Ishikawa (cell line): Measurements from ENCODE around the gene NPC1L1.

Experiments
- CREB1 ChIP-seq: IDR thresholded peaks from 2 replicates; pipeline ENCODE4 v1.6.1; 2012; ENCODE audit warnings: low read depth
- EGR1 ChIP-seq: IDR thresholded peaks from 2 replicates; pipeline ENCODE4 v1.6.1; 2012
- EP300 ChIP-seq: IDR thresholded peaks from 2 replicates; pipeline ENCODE4 v1.6.1; 2012; ENCODE audit warnings: borderline replicate concordance
- FOXM1 ChIP-seq: IDR thresholded peaks from 2 replicates; pipeline ENCODE4 v1.6.1; 2012; ENCODE audit warnings: low read depth, borderline replicate concordance
- NFIC ChIP-seq: IDR thresholded peaks from 2 replicates; pipeline ENCODE4 v1.6.1; 2012
- TCF12 ChIP-seq: IDR thresholded peaks from 2 replicates; pipeline ENCODE4 v1.6.1; 2012; ENCODE audit warnings: low read depth
- TEAD4 ChIP-seq: IDR thresholded peaks from 2 replicates; pipeline ENCODE4 v1.6.1; 2012
- YY1 ChIP-seq: IDR thresholded peaks from 2 replicates; pipeline ENCODE4 v1.6.1; 2012; ENCODE audit warnings: low read depth
- ZBTB7A ChIP-seq: IDR thresholded peaks from 2 replicates; pipeline ENCODE4 v1.6.1; 2012; ENCODE audit warnings: low read depth
- TF ChIP-seq, protein P1 (sequence below): IDR thresholded peaks from 2 replicates; pipeline ENCODE4 v1.6.1; 2012; ENCODE audit warnings: low read depth, mild to moderate bottlenecking
- TF ChIP-seq, protein P2 (sequence below): IDR thresholded peaks from 2 replicates; pipeline ENCODE4 v1.6.1; 2012
- TF ChIP-seq, protein P3 (sequence below): IDR thresholded peaks from 2 replicates; pipeline ENCODE4 v1.6.1; 2012

NPC1L1 gene

DNA sequence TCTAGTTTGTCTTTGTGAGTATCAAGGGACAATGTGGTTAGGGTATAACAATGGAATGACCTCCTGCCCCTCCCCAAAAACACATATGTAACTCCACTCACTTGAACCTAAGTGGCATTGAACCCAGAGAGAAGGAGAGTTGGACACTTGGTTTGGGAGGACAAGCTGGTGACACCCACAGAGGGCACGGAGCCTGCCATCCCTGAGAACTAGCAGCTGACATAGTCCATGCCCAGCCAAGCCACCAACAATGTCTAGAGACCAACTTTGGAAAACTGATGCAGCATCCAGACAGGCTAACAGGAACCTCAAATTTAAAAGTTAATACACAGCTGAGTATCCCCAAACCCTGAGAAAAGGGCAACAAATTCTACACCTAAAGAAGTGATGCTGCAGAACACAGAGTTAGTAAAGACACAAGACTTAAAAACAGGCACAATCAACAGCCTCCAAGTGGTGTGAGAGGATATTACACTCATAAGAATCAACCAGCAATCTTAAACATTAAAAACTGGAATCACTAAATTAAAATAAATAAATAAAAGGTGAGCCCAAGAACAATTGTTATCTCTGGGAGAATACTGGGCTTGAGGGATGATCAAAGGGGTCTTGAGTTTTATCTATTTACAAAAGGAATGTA lies 77.8 kb downstream of the NPC1L1 start:
- TF ChIP-seq TEAD4 (no peak), YY1 (no peak), TCF12 (no peak), ZBTB7A (no peak), NFIC (no peak), FOXM1 (no peak), EP300 (no peak), CREB1 (no peak), EGR1 (no peak)
- TF ChIP-seq, protein P1, sequence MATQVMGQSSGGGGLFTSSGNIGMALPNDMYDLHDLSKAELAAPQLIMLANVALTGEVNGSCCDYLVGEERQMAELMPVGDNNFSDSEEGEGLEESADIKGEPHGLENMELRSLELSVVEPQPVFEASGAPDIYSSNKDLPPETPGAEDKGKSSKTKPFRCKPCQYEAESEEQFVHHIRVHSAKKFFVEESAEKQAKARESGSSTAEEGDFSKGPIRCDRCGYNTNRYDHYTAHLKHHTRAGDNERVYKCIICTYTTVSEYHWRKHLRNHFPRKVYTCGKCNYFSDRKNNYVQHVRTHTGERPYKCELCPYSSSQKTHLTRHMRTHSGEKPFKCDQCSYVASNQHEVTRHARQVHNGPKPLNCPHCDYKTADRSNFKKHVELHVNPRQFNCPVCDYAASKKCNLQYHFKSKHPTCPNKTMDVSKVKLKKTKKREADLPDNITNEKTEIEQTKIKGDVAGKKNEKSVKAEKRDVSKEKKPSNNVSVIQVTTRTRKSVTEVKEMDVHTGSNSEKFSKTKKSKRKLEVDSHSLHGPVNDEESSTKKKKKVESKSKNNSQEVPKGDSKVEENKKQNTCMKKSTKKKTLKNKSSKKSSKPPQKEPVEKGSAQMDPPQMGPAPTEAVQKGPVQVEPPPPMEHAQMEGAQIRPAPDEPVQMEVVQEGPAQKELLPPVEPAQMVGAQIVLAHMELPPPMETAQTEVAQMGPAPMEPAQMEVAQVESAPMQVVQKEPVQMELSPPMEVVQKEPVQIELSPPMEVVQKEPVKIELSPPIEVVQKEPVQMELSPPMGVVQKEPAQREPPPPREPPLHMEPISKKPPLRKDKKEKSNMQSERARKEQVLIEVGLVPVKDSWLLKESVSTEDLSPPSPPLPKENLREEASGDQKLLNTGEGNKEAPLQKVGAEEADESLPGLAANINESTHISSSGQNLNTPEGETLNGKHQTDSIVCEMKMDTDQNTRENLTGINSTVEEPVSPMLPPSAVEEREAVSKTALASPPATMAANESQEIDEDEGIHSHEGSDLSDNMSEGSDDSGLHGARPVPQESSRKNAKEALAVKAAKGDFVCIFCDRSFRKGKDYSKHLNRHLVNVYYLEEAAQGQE: no peak
- TF ChIP-seq, protein P2, sequence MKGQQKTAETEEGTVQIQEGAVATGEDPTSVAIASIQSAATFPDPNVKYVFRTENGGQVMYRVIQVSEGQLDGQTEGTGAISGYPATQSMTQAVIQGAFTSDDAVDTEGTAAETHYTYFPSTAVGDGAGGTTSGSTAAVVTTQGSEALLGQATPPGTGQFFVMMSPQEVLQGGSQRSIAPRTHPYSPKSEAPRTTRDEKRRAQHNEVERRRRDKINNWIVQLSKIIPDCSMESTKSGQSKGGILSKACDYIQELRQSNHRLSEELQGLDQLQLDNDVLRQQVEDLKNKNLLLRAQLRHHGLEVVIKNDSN: no peak
- TF ChIP-seq, protein P3, sequence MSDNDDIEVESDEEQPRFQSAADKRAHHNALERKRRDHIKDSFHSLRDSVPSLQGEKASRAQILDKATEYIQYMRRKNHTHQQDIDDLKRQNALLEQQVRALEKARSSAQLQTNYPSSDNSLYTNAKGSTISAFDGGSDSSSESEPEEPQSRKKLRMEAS: no peak
